ENCODE measurements around the gene C1QTNF12. TPM values are rescaled to one million over a fixed set of nuclear protein-coding genes. Genes with fewer than 3 reads are reported as not detected.

The C1QTNF12 gene
- total and polyA plus RNA-seq, 2 of the 8 experiments (the other 6 are each of a cell fraction or from before 2014, with no cell fraction given) = 2.1 to 3.7 TPM

- no peak for TF ChIP-seq ATF2 (IDR thresholded peaks at IDR 0.05; ENCODE audit: low read length)
- no peak for TF ChIP-seq MAFK (IDR thresholded peaks at IDR 0.05; ENCODE audit: low read depth, low read length)
- no peak for TF ChIP-seq RAD21 (IDR thresholded peaks at IDR 0.05 in 1 of 2, conservative IDR thresholded peaks at IDR 0.05 in 1 of 2; ENCODE audit: low read depth in 2 of 2, low read length in 2 of 2)
- no peak for TF ChIP-seq SIRT6 (IDR thresholded peaks at IDR 0.05; ENCODE audit: low read length)
- TF ChIP-seq KDM4A (IDR thresholded peaks at IDR 0.05; ENCODE audit: low read depth, low read length, severe bottlenecking) = no peak
- no peak for TF ChIP-seq YY1 (IDR thresholded peaks at IDR 0.05; ENCODE audit: low read depth, low read length)
- no peak for TF ChIP-seq SUZ12 (IDR thresholded peaks at IDR 0.05; ENCODE audit: low read length)
- no peak for TF ChIP-seq RFX5 (IDR thresholded peaks at IDR 0.05; ENCODE audit: borderline replicate concordance, low read depth, low read length)
Observed at GRCh38 chr1:1235016-1235744, 11.3 kb downstream of the C1QTNF12 start (continued).
